GM23338 (cell line): ENCODE results near the gene TBATA. TPM values are rescaled to one million over a fixed set of nuclear protein-coding genes. Genes with fewer than 3 reads are reported as not detected.

ENCODE experiments used
- ATAC-seq: fragments of 200-7000 bp; cut with Tn5 transposase; 3 replicates; pipeline ENCODE4 v1.9.1; 2020
- DNase-seq: peaks from one replicate; pipeline ENCODE4 v3.0.0-alpha.2; 2015; ENCODE audit warnings: low spot score
- H2AFZ ChIP-seq: fragments of 200-600 bp; sonication (generic); 2 replicates; pipeline ENCODE4 v1.8.0; 2016; ENCODE audit warnings: antibody characterized with exemption, mild to moderate bottlenecking, moderate library complexity
- H3F3A ChIP-seq: fragments of 200-600 bp; sonication (generic); replicated peaks from 2 replicates; pipeline ENCODE4 v1.8.0; 2017; ENCODE audit warnings: antibody characterized with exemption, mixed run types, low read depth
- H3K27ac ChIP-seq: fragments of 200-600 bp; sonication (generic); 2 replicates; pipeline ENCODE4 v1.6.1; 2016; ENCODE audit warnings: low read depth
- H3K27me3 ChIP-seq: fragments of 200-600 bp; sonication (generic); 2 replicates; pipeline ENCODE4 v1.8.0; 2016; ENCODE audit warnings: mild to moderate bottlenecking, mixed run types, moderate library complexity; ENCODE audit not compliant: insufficient read depth
- H3K36me3 ChIP-seq: fragments of 200-600 bp; sonication (generic); 2 replicates; pipeline ENCODE4 v1.8.0; 2016; ENCODE audit warnings: mild to moderate bottlenecking; ENCODE audit not compliant: insufficient read depth
- H3K4me1 ChIP-seq: fragments of 200-600 bp; sonication (generic); 2 replicates; pipeline ENCODE4 v1.8.0; 2016; ENCODE audit warnings: mild to moderate bottlenecking, moderate library complexity; ENCODE audit not compliant: insufficient read depth
- H3K4me2 ChIP-seq: fragments of 200-600 bp; sonication (generic); 2 replicates; pipeline ENCODE4 v1.7.1; 2017; ENCODE audit warnings: mixed run types
- H3K4me3 ChIP-seq: fragments of 200-600 bp; sonication (generic); 2 replicates; pipeline ENCODE4 v1.6.1; 2016; ENCODE audit warnings: mixed run types
- H3K79me2 ChIP-seq: fragments of 200-600 bp; sonication (generic); replicated peaks from 2 replicates; pipeline ENCODE4 v1.8.0; 2017; ENCODE audit warnings: mild to moderate bottlenecking; ENCODE audit not compliant: insufficient read depth
- H3K9me2 ChIP-seq: fragments of 200-600 bp; sonication (generic); 2 replicates; pipeline ENCODE4 v1.8.0; 2017; ENCODE audit not compliant: insufficient read depth
- H4K20me1 ChIP-seq: fragments of 200-600 bp; sonication (generic); replicated peaks from 2 replicates; pipeline ENCODE4 v1.8.0; 2017; ENCODE audit warnings: mild to moderate bottlenecking; ENCODE audit not compliant: insufficient read depth
- H3K27ac Mint-ChIP-seq: 2 replicates; pipeline ENCODE4 v1.8.0; 2020; ENCODE audit warnings: inconsistent platforms, mild to moderate bottlenecking, moderate library complexity, mixed read lengths
- H3K27me3 Mint-ChIP-seq: 3 replicates; pipeline ENCODE4 v1.8.0; 2022; ENCODE audit warnings: low read depth, mild to moderate bottlenecking, moderate library complexity, mixed read lengths, inconsistent platforms; ENCODE audit not compliant: insufficient read depth, poor library complexity
- H3K36me3 Mint-ChIP-seq: 3 replicates; pipeline ENCODE4 v1.8.0; 2021; ENCODE audit warnings: low read depth, mild to moderate bottlenecking, inconsistent platforms, moderate library complexity, mixed read lengths
- H3K4me1 Mint-ChIP-seq: 3 replicates; pipeline ENCODE4 v1.8.0; 2020; ENCODE audit warnings: mild to moderate bottlenecking, inconsistent platforms, mixed read lengths
- H3K4me3 Mint-ChIP-seq: 3 replicates; pipeline ENCODE4 v1.8.0; 2021; ENCODE audit warnings: moderate library complexity, mild to moderate bottlenecking, inconsistent platforms, mixed read lengths
- H3K9me3 Mint-ChIP-seq: 3 replicates; pipeline ENCODE4 v1.8.0; 2020; ENCODE audit warnings: moderate library complexity, mild to moderate bottlenecking, inconsistent platforms, mixed read lengths
- EZH2phosphoT487 ChIP-seq: fragments of 200-600 bp; sonication (generic); IDR thresholded peaks from one replicate; pipeline ENCODE4 v1.8.1; 2018; ENCODE audit warnings: antibody characterized with exemption; ENCODE audit not compliant: unreplicated experiment
- NANOG ChIP-seq: IDR thresholded peaks from 2 replicates; pipeline ENCODE4 v1.6.1; 2016; ENCODE audit warnings: antibody characterized with exemption, borderline replicate concordance
- POLR2AphosphoS5 ChIP-seq: IDR thresholded peaks from 2 replicates; pipeline ENCODE4 v1.6.1; 2016; ENCODE audit warnings: antibody characterized with exemption, low read depth
- ZNF331 ChIP-seq: fragments of 250-450 bp; sonication (Bioruptor Pico); IDR thresholded peaks from 2 replicates; pipeline ENCODE4 v1.5.0; 2020; ENCODE audit warnings: low read depth, mild to moderate bottlenecking, moderate library complexity
- ZNF462 ChIP-seq: fragments of 250-450 bp; sonication (Bioruptor Pico); IDR thresholded peaks from 2 replicates; pipeline ENCODE4 v1.5.0; 2020; ENCODE audit warnings: mild to moderate bottlenecking, moderate library complexity
- polyA plus RNA-seq: library from polyadenylated mRNA; unstranded; fragments of >200 nt; fragmentation: Nextera tagmentation; extraction: Ambion mirVana; gene quantifications from 2 replicates; pipeline ENCODE4 v1.2.1, GENCODE V29; 2016
- total RNA-seq: library from RNA; depleted of rRNA; stranded (reverse); fragments of >200 nt; shearing (Covaris generic); gene quantifications from 2 replicates; pipeline ENCODE4 v1.2.3, GENCODE V29; 2014
- TF ChIP-seq, protein P1 (sequence below): IDR thresholded peaks from 2 replicates; pipeline ENCODE4 v1.6.1; 2016; ENCODE audit warnings: antibody characterized with exemption

TBATA gene
- total and polyA plus RNA-seq, 2 experiments from 2014 or later: not detected

DNA sequence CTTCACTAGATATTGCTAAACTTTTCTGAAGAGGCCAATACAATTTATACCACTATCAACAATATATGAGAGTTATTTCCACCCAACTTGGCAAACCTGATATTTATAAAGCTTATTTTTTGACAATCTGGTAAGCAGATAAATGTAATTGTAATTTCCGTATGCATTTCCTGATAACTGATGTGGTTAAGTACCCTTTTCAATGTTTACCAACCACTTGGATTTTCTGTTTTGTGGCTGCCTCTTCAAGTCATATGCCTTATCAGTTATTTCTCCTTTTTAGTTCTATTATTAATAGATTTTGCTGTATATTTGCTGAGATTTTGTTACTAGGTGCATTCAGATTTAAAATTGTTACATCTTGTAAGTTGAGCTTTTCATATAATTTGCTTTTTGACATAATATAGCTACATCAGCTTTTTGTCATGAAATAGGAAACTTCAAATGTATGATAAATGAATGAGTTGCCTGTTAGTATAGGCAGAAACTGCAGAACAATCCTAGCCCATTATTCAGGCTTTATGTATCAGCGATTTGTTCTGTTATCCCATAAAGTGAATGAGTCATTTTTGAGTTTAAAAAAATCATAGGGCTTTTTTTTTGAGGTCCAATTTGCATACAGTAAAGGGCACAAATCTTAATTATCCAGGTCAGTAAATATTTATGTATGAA, 42.0 kb upstream of the TBATA start (continued):
- no peak for TF ChIP-seq ZNF462 (CRISPR knock-in tag)
- no peak for TF ChIP-seq EZH2phosphoT487

DNA sequence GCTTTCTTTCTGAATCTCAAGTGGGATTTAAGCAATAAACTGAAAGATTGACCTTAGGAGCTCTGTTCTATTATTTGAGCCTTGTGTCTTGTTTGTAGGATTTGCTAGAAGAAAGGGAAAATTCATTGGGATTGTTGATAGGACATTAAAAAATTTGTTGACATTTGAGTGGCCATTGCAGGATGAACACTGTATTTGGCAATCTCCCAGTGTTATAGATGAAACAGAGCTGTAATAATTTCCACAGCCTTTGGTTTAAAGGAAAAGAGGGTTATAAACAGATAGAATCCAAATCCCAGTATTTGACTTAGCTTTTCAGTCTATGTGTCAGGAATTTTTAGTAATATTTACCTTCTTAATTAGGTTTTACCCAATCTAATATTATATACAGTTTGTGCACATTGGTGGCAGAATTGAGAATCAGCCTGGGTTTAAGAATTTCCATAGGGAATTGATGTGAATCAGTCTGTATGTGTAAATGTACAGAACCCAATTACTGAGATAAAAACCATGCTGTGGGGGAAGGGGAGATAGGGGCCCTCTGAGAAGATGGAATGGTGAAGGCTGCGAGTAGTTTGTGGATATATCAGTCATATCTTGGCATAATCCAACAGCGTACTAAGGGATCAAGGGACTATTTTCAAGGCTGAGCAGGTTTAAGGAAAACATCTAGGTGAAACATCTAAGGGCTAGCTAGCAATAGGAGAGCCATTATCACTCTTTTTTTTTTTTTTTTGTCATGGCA, 37.1 kb upstream of the TBATA start:
- Mint-ChIP-seq H3K4me1 (peaks cover 7% of the 10 kb centered on the region; the same call in 1 of the 3 replicates), H3K27ac (no peak overlapping the region), H3K36me3 (peaks cover 46% of the 10 kb centered on the region), H3K4me3 (no peak overlapping the region), H3K9me3 (no peaks in the 10 kb centered on the region), H3K27me3 (no peaks in the 10 kb centered on the region)
- Histone ChIP-seq H2AFZ (no peak overlapping the region), H3K4me1 (0 out of 2 replicates have a peak, but pooled peaks cover 6% of the 10 kb centered on the region), H3K36me3 (peaks cover 12% of the 10 kb centered on the region), H4K20me1 (peaks cover 43% of the 10 kb centered on the region), H3K27me3 (no peaks in the 10 kb centered on the region), H3K27ac (no peak overlapping the region), H3K79me2 (peaks cover 80% of the 10 kb centered on the region), H3K4me3 (no peak overlapping the region), H3K4me2 (no peak overlapping the region), H3K9me2 (no peaks in the 10 kb centered on the region), H3F3A (0 out of 2 replicates have a peak, but pooled peaks cover 2% of the 10 kb centered on the region)
- ATAC-seq: no peak
- DNase-seq: no peak
- TF ChIP-seq ZNF331 (CRISPR knock-in tag) (no peak), POLR2AphosphoS5 (no peak), ZNF462 (CRISPR knock-in tag) (no peak), NANOG (no peak)
- TF ChIP-seq, protein P1, sequence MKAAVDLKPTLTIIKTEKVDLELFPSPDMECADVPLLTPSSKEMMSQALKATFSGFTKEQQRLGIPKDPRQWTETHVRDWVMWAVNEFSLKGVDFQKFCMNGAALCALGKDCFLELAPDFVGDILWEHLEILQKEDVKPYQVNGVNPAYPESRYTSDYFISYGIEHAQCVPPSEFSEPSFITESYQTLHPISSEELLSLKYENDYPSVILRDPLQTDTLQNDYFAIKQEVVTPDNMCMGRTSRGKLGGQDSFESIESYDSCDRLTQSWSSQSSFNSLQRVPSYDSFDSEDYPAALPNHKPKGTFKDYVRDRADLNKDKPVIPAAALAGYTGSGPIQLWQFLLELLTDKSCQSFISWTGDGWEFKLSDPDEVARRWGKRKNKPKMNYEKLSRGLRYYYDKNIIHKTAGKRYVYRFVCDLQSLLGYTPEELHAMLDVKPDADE: no peak
